NOMO-1 treated with DMSO at 0.1 percent for 48 hours (cell line): ENCODE data around the gene AKR7A3.
"Not testable (repeated sequence)": the region's sequence is repeated elsewhere in the genome, so short reads cannot be mapped to it uniquely, and the experiment has no call there.

Experiments used
- DNase-seq: peaks from one replicate; lab custom pipeline; 2025; ENCODE audit not compliant: unreplicated experiment; lab: John Stamatoyannopoulos, UW

The AKR7A3 gene

DNA sequence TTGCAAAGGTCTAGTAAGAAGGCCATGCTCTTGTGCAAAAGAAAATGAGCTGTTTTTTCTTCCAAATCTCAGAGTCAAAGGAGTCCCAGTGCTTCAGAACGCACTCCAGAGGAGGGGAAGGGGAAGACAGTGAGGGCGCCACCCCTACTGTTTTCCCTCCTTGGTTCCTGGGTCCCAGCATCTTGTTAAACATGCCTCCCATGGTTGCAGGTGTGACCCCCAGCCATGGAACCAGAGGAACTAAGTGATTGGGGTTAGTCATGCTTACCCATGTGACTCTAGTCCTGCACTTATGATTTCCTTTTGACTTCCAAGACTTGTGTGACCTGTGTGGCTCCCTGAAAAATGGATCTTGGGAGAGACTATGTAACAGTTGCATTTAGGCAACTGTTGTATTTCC, 6.1 kb upstream of the AKR7A3 start:
- DNase-seq, result no peak

DNA sequence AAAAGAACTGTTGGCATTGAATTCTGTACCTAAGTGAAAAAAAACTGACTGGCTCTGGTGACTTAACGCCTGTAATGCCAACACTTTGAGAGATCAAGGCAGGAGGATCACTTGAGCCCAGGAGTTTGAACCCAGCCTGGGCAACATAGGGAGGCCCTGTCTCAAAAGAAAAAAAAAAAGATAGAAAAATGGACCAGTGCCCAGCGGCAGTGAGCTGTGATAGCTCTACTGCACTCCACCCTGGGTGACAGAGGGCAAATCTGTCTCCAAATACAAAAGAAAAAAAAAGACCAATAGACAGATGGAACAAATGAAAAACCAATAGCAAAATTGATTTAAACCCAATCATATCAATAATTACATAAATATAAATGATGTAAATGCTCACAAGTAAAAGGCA, 674 bp upstream of the AKR7A3 start:
- no peak for DNase-seq

DNA sequence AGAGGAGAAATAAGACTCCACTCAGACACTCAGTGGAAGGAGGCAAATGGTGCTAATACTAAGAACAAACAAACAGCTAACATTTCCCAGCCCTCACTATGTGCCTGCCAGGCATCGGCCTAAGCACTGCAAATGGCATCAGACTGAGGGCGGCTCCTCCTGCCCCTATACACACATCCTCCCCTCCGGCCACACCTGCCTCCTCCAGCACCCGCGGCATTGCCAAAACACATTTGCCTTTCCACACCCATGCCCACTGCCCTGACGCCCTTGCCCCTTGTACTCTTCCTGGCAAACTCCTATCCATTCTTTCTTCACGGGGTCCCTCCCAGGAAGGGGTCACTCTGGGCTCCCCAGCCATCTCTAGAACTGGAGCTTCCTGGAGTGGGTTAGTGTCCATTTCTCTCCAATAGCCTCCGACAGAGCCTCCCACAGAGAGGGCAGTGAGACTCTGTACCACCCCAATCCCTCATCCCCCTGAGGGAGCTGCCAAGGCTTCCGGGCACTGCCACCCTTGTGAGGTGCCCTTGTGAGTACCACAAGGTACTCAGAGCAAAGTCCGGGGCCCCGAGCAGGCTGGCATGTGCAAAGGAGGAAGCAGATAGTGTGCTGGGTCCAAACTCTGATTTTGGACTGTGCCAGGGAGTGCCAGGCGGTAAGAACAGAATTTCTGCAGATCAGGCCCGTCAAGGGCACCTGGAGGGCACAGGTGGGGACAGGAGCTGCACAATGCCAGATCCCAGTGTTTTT, 959 bp downstream of the AKR7A3 start:
- no peak for DNase-seq

DNA sequence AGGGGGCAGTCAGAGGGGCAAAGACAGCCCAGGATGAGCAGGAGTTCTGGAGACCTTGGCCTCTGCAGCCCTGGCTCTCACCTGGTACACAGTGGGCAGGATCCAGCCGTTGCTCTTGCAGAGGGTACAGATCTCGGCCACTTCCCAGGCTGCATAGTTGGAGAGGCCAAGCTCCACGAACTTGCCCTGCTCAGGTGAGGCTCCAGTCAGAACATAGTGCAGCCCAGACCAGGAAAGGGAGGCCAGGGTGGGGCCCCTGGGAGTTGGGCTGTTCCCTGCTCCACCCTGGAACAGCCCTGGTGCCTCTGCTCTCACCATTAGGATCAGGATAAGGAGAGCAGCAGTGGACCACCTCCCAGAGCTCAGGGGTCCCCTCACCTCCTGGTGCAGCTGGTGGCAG, 2.8 kb downstream of the AKR7A3 start:
- not testable (repeated sequence) for DNase-seq

DNA sequence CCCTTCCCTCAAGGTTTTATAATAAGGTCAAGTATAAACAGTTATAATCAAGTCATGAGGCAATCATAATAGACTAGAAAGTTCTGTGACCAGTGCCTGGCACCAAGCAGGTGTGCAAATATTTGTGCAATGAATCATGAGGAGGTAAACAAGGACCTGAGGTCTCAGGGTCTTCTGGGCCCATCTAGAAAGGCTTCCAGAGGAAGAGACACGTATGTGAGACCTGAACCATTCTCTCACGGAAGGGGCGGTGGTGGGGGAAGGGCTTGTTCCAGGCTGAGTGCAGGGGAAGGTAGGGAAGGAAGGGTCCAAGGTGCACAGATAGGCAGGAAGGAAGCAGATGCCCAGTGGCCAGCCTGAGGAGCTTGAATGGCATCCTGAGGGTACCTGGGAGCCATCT, 3.2 kb downstream of the AKR7A3 start:
- not testable (repeated sequence) for DNase-seq

DNA sequence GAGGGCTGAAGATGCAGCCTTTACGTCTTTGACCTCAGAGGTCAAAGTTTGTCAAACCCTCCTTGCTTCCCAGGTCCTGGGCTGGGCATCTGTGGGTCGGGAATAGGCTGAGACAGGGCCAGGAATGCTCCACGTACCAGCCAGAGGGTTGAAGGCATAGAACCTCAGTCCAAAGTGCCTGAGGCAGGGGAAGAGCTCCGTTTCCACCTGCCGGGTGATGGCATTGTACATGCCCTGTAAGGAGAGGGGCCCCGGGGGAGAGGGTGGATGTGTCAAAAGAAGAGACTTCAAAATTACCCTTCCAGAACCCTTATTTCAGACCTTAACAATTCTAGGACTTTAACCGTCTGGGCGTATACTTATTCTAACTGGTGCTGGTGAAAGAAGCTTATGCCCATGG, 3.7 kb downstream of the AKR7A3 start:
- no peak for DNase-seq

DNA sequence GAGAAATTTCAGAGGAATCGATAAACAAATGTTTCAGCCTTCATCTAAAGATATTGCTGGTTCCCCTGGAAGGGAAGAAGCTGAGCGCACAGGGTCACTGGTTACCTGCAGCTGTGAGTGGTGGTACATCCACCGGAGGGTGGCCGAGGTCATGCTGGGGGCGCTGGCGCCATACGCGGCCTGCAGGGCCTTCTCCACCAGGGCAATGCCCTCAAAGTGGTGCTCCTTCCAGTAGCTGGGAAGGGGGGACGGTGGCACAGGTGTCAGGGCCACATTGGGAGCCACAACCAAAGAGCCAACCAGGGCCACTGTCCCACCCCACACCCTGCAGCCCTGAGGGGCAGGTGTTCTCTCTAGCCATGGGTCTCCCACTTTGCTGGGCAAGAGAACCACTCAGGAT, 4.7 kb downstream of the AKR7A3 start:
- no peak for DNase-seq

DNA sequence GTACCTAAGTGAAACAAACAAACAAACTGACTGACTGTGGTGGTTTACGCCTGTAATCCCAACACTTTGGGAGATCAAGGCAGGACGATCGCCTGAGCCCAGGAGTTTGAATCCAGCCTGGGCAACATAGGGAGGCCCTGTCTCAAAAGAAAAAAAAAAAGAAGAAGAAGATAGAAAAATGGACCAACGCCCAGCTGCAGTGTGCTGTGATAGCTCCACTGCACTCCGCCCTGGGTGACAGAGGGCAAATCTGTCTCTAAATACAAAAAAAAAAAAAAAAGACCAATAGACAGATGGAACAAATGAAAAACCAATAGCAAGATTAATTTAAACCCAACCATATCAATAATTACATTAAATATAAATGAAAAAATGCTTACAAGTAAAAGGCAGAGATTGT, 13.9 kb downstream of the AKR7A3 start:
- DNase-seq, result no peak

DNA sequence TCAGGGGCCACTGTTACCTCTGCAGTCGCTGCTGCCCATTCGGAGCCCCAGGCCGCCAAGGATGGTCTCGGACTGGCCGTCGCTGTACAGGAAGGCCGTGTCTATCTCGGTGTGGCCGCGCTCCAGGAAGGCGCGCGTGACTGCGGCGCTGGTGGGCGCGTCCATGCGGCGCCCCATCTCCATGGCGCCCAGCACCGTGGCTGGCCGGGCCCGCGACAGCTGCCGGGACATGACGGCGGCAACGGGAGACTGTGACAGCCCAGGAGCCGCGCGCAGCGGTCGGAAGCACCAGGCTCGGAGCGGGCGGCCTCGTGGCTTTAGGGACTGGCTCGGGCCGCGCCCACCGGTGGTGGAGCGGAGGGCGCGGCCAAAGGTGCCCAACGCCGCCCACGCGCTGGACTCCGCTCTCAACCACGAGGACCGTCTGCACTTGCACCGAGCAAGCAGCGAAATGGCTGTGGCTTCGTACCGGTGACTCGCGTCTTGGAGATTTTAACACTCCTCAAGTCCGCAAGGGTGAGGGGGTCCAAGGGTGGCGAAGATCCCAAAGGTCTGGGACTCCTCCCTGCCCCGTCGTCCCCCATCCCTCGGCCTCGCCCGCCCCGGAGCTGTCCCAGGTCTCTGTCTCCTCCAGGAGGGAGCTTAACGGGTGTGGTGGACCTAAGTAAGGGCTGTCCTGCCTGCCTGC, 14.6 kb downstream of the AKR7A3 start:
- DNase-seq, result not testable (repeated sequence)

DNA sequence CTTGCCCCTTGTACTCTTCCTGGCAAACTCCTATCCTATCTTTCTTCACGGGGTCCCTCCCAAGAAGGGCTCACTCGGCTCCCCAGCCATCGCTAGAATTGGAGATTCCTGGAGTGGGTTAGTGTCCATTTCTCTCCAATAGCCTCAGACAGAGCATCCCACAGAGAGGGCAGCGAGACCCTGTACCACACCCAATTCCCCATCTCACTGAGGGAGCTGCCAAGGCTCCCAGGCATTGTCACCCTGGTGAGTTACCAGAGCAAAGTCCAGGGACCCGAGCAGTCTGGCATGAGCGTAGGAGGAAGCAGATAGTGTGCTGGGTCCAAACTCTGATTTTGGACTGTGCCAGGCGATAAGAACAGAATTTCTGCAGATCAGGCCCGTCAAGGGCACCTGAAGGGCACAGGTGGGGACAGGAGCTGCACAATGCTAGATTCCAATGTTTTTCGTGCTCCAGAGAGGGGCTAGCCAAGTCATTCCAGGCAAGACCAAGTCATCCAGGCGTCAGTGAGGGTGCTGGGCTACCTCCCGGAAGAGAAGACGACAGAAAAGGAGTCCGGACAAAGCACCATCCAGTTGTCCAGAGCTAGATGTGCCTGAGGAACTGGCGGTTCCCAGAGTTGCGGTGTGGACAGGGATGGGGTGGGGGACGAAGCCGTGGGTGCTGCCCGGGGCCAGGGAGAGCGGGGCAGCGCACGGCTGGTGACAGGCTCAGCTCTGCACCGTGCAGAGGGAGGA, 15.3 kb downstream of the AKR7A3 start:
- no peak for DNase-seq

DNA sequence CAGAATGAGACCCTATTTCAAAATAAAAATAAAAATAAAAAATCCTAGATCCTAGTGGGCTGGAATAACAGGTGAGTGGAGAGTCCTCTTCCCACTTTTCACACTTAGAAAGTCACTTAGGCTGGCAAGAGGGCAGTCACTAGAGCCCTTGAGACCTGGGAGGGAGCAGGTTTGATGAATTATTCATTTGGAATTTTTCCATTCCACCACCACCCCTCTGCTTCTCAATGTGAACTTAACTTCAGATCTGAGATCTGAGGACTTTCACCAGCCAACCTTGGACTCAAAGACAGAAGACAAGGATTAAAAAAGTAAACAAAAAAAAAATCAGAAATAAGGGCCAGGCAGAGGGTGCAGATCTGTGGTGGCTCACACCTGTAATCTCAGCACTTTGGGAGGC, 16.5 kb downstream of the AKR7A3 start:
- no peak for DNase-seq

DNA sequence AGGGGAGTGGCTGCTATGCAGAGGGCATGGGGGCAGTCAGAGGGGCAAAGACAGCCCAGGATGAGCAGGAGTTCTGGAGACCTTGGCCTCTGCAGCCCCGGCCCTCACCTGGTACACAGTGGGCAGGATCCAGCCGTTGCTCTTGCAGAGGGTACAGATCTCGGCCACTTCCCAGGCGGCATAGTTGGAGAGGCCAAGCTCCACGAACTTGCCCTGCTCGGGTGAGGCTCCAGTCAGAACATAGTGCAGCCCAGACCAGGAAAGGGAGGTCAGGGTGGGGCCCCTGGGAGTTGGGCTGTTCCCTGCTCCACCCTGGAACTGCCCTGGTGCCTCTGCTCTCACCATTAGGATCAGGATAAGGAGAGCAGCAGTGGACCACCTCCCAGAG, 18.2 kb downstream of the AKR7A3 start:
- DNase-seq, result not testable (repeated sequence)

DNA sequence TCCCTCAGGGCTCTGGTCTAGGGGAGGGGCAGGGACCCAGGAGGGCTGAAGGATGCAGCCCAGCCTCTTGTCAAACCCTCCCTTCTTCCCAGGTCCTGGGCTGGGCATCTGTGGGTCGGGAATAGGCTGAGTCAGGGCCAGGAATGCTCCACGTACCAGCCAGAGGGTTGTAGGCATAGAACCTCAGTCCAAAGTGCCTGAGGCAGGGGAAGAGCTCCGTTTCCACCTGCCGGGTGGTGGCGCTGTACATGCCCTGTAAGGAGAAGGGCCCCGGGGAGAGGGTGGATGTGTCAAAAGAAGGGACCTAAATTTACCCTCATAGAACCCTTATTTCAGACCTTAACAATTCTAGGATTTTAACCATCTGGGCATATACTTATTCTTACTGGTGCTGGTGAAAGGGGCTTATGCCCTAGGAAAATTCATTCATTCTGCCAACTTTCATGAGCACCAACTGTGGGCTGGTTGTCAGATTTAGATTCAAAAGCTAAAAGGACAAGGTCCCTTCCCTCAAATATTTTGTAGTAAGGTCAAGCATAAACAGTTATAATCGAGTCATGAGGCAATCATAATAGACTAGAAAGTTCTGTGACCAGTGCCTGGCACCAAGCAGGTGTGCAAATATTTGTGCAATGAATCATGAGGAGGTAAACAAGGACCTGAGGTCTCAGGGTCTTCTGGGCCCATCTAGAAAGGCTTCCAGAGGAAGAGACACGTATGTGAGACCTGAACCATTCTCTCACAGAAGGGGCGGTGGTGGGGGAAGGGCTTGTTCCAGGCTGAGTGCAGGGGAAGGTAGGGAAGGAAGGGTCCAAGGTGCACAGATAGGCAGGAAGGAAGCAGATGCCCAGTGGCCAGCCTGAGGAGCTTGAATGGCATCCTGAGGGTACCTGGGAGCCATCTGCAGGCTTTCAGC, 18.9 kb downstream of the AKR7A3 start:
- DNase-seq, result not testable (repeated sequence)

DNA sequence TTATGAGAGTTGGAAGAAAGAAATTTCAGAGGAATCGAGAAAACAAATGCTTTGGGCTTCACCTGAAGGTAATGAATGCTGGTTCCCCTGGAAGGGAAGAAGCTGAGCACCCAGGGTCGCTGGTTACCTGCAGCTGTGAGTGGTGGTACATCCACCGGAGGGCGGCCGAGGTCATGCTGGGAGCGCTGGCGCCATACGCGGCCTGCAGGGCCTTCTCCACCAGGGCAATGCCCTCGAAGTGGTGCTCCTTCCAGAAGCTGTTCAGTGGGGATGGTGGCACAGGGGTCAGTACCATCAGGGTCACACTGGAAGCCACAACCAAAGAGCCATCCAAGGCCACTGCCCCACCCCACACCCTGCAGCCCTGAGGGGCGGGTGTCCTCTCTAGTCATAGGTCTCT, 20.1 kb downstream of the AKR7A3 start:
- no peak for DNase-seq

DNA sequence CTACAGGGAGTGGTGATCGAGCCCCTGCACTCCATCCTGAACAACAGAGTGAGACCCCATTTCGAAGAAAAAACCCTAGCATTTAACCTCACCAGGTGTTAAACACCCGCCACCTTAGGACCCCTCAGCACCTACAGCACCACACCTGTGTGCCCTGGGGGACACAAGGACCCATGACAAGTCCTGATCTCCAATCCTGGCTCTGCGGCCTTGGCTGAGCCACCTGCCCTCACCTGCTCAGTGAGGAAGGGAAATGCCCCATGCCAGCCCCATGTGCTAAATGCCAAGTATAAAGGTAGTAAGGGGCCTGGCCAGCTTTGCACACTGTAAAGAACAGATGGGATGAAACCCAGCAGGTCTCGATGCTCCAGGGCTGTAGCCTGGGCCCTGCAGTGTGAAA, 25.8 kb downstream of the AKR7A3 start:
- no peak for DNase-seq

DNA sequence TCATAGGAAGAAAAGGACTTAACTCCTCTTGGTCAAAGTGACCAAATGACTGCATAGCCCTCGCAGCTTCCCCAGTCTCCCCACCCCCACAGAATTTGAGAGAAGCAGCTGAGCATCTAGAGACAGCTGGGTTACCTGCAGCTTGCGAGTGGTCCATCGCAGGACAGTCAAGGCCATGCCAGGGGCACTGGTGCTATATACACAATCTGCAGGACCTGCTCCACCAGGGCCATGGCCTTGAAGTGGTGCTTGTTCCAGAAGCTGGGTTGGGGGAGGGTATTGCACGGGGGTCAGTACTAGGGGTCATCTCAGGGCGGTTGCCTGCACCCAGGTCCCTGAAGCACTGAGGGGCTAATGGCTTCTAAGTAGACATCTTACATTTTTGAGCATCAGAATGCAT, 26.5 kb downstream of the AKR7A3 start:
- DNase-seq, result no peak

DNA sequence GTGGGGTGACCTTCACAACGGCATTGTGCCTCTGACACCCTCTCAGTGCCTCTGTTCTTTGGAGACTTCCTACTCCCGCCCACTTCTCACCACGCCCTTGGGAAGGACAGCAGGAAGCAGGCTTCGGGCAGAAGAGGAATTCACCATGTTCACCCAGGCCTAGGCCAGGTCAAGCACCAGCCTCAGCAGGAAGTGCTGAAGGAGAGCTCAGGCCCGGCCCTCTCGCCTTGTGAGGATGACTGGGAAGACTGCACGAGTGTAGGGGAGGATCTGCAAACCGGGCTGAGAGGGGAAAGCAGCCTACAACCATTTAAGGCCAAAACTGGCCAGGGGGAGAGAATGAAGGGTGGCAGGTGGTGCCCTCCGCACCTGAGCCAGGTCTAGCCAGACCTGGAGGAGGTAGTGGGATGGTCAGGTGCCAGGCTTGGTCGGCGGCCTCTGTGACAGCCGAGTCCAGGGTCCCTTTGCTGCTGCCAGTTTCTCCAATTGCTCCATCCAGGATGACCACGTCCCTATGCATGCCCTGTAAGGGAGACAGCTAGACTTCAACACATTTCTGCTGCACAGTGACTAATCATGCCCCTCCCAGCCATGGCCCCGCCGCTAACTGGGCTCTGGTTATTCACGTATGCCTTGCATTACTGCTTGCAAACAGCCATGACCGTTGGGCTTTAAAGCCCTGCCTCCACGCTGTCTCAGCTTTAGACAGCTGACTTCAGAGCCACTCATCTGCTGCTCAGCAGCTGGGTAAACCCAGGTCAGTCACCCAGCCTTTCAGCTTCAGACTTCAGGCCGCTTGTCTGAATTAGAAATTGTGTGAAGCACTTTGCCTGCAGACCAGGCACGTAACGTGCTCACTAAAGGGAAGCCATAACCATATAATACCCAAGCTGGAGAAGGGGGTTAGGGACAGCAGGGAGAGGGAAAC, 28.1 kb downstream of the AKR7A3 start:
- no peak for DNase-seq

DNA sequence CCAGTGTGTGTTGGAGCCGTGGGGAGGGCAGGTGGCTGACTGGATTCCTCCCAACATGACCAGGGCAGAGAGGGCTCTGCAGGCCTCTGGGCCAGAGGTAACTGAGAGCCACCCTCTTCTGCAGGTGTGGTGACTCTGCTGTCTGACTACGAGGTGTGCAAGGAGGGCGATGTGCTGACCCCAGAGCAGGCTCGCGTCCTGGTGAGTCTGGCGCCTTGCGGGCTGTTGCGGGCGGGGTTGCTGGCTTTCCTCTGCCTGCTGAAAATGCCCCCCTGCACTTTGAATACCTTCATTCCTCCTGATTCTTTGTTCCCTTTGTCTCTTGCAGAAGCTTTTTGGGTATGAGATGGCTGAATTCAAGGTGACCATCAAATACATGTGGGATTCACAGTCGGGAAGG, 30.2 kb downstream of the AKR7A3 start:
- no peak for DNase-seq

DNA sequence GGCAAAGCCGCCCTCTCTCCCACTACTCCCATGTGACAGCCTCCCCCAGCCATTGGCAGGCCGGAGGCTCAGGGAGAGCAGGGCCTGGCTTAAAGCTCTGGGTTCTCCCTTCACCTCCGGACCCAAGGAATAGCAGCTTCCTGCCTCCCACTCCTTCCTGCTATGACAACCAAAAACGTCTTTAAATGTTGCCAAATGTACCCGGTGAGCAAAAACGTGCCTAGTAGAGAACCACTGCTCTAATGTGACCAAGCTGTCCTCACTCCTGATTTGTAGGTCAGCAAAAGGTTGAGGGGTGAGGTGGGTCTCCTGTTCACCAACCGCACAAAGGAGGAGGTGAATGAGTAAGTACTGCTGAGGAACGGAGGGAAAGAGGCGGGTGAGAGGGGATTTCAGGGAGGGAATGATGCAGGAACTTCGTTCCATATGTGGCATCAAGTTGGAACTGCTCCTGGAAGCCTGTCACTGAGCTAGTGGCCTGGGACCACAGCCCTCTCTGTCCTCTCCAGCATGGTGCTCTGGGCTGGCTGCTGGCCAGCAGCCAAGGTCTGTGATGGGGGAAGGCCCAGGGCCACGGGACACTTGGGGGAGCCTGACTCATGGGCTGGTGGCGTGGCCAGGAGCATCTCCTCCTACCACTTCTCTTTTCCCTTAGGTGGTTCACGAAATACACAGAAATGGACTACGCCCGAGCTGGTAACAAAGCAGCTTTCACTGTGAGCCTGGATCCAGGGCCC, 31.2 kb downstream of the AKR7A3 start:
- DNase-seq, result no peak
